HG02973 (cell line): ENCODE measurements around the gene CLTC.
A peak's percentile ranks its signal among the peaks of the same experiment; 100 is the strongest.
"Not testable (repeated sequence)": the region's sequence is repeated elsewhere in the genome, so short reads cannot be mapped to it uniquely, and the experiment has no call there.

Source experiments
- ATAC-seq: cut with Tn5 transposase; IDR thresholded peaks from one replicate; pipeline ENCODE4 v1.9.1; 2021; ENCODE audit warnings: moderate library complexity; ENCODE audit not compliant: unreplicated experiment

CLTC gene

DNA sequence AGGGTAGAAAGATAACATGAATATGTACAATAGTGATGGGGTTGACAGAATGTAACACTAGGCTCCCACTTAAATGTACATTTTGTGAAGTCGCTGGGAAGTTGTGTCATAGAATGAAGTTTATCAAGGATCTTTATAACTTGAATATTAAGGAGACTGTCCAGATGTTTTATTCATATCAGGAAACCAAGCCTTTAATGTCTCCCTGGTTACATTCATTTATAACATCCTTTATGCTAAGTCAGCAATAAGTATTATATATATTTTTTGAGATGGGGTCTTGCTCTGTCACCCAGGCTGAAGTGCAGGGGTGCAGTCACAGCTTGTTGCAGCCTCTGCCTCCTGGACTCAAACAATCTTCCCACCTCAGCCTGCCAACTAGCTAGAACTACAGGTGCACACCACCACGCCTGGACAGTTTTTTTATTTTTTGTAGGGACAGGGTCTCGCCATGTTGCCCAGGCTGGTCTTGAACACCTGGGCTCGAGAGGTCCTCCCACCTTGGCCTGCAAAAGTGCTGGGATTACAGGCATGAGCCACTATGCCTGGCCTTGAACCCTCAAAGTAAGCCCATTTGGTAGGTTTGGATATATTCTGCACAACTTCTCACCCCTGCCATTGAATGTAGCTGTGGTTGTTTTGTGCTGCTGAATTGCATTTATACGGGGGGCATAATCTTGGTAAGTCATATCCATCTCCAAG, 14.1 kb downstream of the CLTC start:
- ATAC-seq: no peak

DNA sequence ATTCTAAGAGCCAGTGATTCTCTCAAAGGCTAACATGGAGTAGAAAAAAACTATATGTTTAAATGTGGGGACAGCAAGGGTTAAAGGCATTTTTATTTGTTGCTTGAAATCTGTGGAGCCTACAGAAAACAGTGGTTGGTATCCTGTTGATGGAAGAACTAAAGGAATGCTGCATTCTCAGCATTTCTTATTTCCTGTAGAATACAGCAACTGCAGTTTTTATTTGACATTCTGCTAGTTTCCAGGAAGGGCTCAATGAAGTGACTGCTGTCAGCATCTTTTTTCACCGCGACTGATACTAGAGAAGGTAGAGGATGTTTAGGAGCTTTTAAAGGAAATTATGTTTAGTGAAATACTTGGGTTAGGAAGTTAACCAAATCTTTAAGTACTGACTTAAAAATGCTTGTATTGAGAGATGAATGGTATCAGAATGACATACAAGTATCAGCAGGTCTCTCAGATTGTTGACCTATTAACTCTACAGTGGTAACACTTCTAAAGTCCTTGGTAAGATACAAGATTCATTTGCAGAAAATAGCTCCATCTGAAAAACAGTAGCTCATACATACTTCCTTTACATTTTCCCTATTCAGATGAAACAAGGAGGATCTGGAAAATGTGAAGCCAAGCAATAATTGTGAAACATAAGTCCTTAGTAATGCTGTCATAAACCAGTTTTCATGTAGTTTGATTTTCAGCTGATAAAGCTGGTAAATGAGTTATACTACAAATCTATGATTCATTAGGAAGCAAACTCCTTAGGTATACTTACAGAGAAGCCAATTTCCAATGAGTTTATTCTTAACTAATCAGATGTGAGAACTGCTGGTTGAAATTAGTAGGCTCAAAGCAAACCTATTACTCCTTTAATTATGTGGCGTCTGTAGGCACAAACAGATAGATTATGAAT, 15.2 kb downstream of the CLTC start:
- no peak for ATAC-seq

DNA sequence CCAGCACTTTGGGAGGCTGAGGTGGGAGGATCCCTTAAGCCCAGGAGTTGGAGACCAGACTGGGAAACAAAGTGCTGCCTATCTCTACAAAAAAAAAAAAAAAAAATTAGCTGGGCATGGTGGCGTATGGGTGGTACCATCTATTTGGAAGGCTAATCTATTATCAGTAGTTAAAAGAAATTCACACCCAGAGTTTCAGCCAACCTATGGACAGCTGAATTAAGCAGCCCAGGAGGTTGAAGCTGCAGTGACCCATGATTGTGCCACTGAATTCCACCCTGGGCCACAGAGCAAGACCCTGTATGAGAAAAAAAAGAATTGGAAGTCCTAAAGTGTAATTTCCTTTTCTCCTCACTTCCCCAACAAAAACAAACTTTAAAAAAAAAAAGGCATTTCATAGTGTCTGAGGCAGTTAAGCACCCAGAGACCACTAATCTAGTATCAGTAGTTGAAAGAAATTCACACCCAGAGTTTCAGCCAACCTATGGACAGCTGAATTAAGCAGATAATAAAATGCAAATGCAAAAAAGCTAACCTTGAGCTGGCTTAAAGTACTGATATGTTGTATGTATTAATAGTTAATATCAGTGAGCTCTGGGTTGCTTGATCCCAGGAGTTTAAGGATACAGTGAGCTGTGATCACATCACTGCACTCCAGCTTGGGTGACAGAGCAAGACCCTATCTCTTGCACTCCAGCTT, 18.1 kb downstream of the CLTC start:
- ATAC-seq: no peak

DNA sequence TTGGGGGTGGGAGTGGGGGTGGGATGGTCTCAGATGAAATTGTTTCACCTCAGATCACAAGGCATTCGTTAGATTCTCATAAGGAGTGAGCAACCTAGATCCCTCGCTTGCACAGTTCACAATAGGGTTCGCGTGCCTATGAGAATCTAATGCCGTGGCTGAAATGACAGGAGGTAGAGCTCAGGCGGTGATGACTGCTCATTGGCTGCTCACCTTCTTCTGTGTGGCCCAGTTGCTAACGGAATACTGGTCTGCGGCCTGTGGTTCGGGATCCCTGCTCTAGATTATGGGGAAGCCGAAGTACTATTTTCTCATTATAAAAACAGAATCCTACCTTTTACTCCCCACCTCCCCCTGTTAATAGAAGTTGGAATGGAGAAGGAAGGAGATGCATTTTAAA, 18.9 kb downstream of the CLTC start:
- no peak for ATAC-seq

DNA sequence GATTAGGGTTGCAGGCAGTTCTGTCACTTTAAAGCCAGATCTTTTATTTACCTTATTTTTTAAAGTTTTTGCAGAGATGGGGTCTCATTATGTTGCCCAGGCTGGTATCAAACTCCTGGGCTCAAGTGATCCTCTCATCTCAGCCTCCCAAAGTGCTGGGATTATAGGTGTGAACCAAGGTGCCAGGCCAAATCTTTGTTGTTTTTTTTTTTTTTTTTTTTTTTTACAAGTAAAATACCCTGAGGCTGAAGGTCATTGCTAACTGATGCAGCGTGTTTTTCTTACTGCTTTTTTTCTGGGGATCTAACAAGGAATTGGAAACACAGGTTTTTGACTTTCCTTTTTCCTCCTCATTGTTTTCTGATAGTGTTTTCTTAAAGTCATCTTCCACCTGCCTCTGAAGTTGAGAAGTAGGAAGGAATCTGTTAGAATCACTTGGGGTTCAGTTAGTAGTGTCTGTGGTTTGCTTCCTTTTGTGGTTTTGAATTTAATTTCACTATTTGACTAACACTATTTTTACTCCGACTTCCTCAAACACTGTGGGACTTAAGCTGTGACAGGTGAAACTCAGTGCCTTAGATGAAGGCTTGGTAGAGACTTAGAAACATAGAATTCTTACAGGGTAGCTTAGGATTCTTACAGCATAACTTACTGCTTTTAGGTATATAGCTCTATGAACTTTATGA, 22.2 kb downstream of the CLTC start:
- ATAC-seq: peak; percentile 80

DNA sequence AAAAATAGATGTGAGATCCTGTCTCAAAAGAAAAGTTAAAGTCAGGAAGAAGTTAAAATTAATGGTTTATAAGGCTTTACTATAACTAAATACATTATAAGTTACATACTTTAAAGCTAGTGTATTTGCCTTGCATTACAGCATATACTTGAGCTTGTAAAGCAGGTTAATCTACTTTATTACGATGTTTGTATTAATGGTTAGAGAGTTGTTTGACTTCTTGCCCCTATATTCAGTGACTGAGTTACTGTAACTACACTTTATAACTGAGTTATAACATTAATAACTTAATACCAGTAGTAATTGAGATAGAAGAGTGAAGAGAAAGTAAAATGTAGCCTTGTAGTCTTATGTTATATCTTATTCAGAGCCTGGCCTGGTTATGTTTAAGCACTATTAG, 22.9 kb downstream of the CLTC start:
- no peak for ATAC-seq

DNA sequence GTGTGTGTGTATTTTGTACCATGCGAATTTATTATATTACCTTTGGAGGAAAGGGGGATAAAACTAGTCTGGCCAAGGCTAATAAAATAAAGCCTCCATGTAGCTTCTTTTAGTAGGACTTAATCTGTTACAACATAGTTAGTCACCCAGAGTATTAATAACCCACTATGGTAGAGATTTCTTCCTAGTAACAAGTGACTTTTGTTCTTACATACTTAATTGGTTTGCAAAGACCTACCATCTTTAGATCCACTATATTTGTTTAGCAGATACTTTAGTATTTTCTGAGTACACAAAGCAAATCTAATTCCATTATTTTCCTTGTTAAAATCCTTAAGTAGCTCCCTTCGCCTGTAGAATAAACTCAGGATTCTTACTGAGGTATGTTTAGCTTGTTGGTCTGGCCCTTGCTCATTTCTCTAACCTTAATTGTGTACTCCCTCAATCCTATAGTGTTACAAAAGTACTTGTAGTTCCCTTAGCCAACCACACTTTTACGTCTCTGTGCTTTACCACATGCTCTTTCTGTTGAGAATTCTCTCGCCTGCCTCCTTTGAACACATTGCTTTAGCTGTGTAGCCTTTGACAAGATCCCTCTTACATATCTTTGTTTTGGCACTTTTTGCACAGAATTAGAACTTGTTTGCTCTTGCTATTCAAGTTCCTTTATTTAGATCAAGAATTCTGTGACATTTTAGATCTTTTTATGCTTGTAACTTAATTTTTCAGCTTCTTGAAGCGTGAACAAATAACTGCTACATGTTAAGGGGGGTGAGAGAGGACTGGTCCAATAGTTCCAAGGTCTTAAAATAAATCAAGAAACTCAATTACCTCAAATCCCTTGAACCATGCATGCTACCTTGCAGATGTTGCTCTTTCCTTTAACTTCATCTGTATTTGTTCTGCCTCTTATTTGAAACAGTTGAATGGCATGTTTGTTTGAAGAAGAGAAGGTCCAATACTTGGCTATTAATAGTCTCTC, 23.8 kb downstream of the CLTC start:
- no peak for ATAC-seq

DNA sequence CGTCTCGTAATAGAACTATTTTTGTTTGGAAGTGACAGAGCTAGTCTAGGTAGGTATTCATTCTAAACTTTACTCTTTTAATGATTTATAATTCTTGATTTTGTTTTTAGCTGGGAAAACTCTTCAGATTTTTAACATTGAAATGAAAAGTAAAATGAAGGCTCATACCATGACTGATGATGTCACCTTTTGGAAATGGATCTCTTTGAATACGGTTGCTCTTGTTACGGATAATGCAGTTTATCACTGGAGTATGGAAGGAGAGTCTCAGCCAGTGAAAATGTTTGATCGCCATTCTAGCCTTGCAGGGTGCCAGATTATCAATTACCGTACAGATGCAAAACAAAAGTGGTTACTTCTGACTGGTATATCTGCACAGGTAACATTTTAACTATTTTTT, 27.6 kb downstream of the CLTC start:
- ATAC-seq: no peak

DNA sequence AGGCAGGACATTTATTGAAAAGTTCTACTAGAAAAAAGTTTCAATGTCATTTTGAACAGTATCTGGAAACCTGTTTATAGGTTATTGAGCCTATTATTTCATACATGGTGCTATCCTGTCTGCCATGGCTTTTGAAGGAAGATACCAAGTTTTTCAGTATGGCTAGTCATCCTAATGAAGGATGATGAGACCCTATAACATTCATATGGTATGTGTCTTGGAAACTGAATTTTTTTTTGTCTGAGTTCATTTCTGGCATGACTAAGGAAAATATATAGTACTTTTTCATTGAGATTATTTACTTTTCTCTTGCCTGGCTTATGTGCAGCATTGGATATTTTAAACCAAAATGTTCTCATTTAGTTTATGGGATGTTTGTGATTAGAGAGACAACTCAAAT, 30.2 kb downstream of the CLTC start:
- no peak for ATAC-seq

DNA sequence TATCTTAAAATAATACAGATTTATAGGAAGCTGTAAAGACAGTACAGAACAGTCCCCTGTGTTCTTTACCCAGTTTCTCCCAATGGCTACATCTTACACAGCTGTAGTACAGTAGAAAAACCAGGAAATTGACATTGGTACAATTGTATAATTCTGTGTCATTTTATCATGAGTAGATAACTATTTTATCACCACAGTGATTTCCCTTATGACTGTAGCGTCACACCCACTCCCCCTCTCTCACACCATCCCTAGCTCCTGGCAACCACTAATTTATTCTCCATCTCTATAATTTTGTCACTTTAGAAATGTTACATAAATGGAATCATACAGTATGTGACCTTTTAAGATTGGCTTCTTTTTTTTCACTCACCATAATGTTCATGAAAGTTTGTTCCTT, 30.9 kb downstream of the CLTC start:
- ATAC-seq: no peak

DNA sequence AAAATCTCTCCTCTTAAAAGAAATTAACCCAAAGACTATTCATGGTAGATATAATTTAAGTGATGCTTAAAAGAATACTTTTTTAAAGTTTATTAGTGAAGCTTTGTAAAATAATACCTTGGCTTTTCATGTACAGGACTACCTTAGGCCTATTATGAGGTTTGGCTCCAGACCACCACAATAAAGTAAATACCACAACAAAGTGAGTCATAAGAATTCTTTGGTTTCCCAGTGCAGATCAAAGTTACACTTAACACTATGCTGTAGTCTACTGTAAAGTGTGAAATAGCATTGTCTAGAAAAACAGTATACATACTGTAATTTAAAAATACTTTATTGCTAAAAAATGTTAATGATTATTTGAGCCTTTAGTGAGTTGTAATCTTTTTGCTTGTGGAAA, 31.7 kb downstream of the CLTC start:
- ATAC-seq: no peak

DNA sequence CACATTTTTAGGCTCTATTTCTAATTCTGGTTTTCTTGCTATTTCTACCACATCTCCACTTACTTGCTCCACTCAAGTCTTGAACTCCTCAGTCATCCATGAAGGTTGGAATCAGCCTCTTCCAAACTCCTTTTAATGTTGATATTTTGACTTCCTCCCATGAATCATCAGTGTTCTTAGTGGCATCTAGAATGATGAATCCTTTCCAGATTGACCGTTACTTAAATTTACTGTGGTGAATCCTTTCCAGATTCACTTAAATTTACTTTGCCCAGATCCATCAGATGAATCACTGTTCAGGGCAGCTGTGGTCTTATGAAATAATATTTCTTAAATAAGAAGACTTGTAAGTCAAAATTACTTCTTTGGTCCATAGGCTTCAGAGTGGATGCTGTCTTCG, 32.4 kb downstream of the CLTC start:
- ATAC-seq: no peak

DNA sequence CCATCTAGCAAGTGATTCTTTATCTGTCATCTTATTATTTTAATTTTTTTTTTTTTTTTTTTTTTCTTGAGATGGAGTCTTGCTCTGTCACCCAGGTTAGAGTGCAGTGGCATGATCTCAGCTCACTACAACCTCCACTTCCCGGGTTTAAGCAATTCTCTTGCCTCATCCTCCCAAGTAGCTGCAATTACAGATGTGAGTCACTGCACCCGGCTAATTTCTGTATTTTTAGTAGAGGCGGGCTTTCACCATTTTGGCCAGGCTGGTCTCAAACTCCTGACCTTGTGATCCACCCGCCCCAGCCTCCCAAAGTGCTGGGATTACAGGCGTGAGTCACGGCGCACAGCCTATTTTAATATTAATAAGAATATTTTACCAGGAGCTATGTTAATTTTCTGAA, 36.9 kb downstream of the CLTC start:
- not testable (repeated sequence) for ATAC-seq

DNA sequence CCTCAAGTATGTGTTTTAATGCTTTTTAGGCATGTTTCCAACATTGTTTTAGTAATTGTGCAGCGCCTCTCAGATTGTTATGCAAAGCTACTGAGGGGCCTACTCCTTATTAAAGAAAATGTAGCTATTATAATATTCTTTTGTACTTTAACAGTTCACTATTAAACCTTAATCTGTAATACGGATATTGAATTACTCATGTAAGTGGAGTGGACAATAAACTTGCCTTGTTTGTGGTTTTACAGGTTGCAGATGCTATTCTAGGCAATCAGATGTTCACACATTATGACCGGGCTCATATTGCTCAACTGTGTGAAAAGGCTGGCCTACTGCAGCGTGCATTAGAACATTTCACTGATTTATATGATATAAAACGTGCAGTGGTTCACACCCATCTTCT, 46.5 kb downstream of the CLTC start:
- ATAC-seq: no peak

DNA sequence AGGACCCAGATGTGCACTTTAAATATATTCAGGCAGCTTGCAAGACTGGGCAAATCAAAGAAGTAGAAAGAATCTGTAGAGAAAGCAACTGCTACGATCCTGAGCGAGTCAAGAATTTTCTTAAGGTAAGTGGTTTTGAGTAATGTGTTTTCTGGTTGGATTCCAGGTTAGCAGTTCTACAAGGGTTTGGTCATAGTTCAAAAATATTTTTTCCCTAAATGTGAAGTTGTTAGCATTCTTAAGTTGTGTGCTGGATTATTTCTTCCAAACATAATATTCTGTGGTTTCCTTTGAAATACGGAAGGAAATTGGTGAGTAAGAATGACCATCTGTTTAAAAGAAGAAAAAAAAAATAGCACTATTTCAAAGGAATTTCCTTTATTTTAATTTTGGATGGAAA, 49.1 kb downstream of the CLTC start:
- ATAC-seq: no peak

DNA sequence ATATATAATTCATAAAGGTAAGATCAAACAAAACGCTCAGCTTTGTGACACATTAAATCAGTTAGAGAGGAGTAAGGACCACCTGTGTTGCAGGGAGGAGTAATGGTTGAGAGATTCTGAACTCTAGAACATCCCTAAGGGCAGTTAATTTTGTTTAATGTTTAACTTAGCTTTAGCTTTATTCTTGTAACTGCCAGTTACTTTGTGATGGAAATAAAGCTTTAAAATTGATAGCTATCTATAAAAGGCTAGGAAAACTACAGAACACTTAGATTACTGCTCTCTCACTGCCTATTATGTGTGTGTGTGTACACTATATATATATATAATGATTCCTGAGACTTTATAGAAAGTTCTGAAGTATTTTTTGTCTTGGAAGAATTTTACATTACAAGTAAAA, 49.7 kb downstream of the CLTC start:
- no peak for ATAC-seq

DNA sequence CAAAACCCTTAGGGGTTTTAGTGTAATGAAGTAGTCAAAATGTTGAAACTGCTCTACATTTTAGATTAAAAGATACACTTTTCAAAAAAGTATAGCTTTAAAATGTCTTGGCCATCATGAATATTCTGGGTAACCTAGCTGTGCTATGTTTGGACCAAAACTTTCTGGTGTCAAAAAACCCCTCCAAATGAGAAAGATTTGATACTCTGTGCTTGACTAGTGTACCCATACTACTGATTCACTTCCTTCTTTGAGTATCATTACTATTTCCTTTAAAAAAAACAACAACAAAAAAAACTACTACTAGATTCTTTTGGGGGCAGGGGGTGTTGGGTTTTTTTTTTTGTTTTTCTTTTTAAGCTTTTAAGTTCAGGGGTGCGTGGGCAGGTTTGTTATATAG, 50.2 kb downstream of the CLTC start:
- no peak for ATAC-seq

DNA sequence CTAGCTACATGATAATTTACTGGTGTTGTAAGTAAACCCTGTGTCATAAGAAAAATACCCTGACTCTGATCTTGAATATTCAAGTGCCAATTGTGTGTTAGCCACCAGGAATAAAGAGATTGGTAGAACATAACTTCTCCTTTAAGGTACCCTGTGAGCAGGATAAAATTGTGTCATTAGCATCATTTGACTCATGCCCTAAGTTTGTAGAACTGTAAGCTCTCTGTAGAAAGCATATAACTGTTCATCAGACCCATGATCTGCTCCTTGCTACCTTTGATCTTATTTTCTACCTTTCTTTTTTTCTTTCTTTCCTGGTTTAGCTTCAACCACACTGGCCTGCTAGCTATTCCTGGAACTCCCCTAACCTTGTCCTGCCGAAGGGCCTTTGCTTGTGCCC, 51.7 kb downstream of the CLTC start:
- ATAC-seq: no peak

DNA sequence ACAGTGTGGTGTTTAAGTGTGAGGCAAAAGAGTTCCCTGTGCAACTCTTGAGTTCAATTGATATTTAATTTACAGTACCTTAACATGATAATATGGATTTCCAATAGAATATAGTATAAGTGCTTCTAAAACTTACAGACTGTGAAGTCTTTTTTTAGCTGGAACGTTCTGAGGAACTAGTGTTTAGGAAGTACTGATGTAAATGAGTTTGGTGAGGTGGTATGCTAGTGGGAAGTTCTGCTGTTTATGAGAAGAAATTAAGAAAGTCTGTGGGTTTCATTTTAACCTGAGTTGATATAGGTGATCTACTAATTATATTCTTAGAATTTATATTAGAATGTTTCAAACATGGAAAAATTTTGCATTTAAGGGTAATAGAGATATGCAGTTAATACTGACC, 55.5 kb downstream of the CLTC start:
- no peak for ATAC-seq

DNA sequence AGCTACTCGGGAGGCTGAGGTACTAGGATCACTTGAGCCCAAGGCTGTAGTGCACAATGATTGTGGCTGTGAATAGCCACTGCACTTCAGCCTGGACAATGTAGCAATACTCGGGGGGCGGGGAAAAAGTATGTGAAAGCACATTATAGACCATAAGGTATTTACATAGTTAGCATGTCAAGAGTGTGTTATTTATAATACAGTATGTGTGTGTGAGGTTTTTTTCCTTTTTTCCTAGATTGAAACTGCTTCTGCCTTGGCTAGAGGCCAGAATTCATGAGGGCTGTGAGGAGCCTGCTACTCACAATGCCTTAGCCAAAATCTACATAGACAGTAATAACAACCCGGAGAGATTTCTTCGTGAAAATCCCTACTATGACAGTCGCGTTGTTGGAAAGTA, 57.0 kb downstream of the CLTC start:
- no peak for ATAC-seq
